HepG2 (cell line): ENCODE data around the gene SINHCAF. TPM values are rescaled to one million over a fixed set of nuclear protein-coding genes. Genes with fewer than 3 reads are reported as not detected.
"Not testable (repeated sequence)": the region's sequence is repeated elsewhere in the genome, so short reads cannot be mapped to it uniquely, and the experiment has no call there.

ENCODE experiments used
- ATAC-seq: fragments of 200-7000 bp; cut with Tn5 transposase; 3 replicates; pipeline ENCODE4 v1.9.1; 2020; ENCODE audit warnings: mild to moderate bottlenecking, moderate library complexity
- BruUV-seq: library from RNA; stranded (reverse); fragments of 400-500 nt; replicated peaks from 2 replicates; lab custom pipeline; 2021; lab: Mats Ljungman, UMichigan
- CTCF ChIA-PET: fragments of 300-600 bp; formaldehyde crosslinking; extraction: SDS; loops from one replicate; lab custom pipeline; 2021; ENCODE audit warnings: low total read pairs, inconsistent platforms, low intra/inter-chr PET ratio; lab: Yijun Ruan, JAX
- POLR2A ChIA-PET: fragments of 350-600 bp; sonication (Branson Sonifier 250); formaldehyde crosslinking; loops from one replicate; lab custom pipeline; 2020; ENCODE audit warnings: antibody characterized with exemption, inconsistent platforms; lab: Yijun Ruan, JAX
- DNase-seq: peaks from one replicate; pipeline ENCODE4 v3.0.0-alpha.2; 2015; ENCODE audit warnings: low spot score
- FAIRE-seq: peaks from 3 replicates; lab custom pipeline; 2011; peaks lifted over from hg19 to GRCh38; lab: Jason Lieb, UNC
- H2AFZ ChIP-seq: one replicate; pipeline ENCODE4 v1.6.1; 2011; ENCODE audit warnings: low read length, inconsistent platforms
- H3K27ac ChIP-seq: fragments of 300-600 bp; 3 replicates; pipeline ENCODE4 v1.8.0; 2011; ENCODE audit warnings: mixed run types, mild to moderate bottlenecking, mixed read lengths, low read length, inconsistent platforms; ENCODE audit not compliant: insufficient read depth; ENCODE audit errors: extremely low read length
- H3K27me3 ChIP-seq, 2 experiments: fragments of 200-600 bp in 1 of 2; 2 replicates in 1 of 2; 3 replicates in 1 of 2; pipeline versions ENCODE4 v1.6.0 to v1.8.0; 2011; ENCODE audit warnings: low read length in 2 of 2, mild to moderate bottlenecking in 2 of 2, moderate library complexity in 2 of 2, inconsistent platforms in 1 of 2; ENCODE audit not compliant: insufficient read depth in 2 of 2, control insufficient read depth in 1 of 2
- H3K36me3 ChIP-seq, 2 experiments: fragments of 200-600 bp in 1 of 2; replicated peaks in 1 of 2; 2 replicates in 1 of 2; 3 replicates in 1 of 2; pipeline versions ENCODE4 v1.5.1 to v1.8.0; 2011; ENCODE audit warnings: low read length in 2 of 2, inconsistent platforms in 1 of 2; ENCODE audit not compliant: insufficient read depth in 2 of 2, control insufficient read depth in 1 of 2
- H3K4me1 ChIP-seq: 2 replicates; pipeline ENCODE4 v1.5.1; 2012; ENCODE audit warnings: low read length, inconsistent platforms; ENCODE audit not compliant: insufficient read depth
- H3K4me2 ChIP-seq: 2 replicates; pipeline ENCODE4 v1.6.0; 2011; ENCODE audit warnings: low read depth, low read length, inconsistent platforms
- H3K4me3 ChIP-seq, 3 experiments: fragments of 200-600 bp in 1 of 3; sonication (generic), shearing (Covaris generic) in 1 of 3; replicated peaks in 1 of 3; 2 replicates each; pipeline ENCODE4 v1.5.1; 2011 to 2016; ENCODE audit warnings: low read length in 3 of 3, inconsistent platforms in 2 of 3, low read depth in 2 of 3, mild to moderate bottlenecking in 2 of 3, control low read depth in 1 of 3, mixed read lengths in 1 of 3; ENCODE audit not compliant: insufficient read depth in 1 of 3
- H3K79me2 ChIP-seq: one replicate; pipeline ENCODE4 v1.6.1; 2011; ENCODE audit warnings: low read length, inconsistent platforms; ENCODE audit not compliant: insufficient read depth
- H3K9ac ChIP-seq: 2 replicates; pipeline ENCODE4 v1.6.0; 2011; ENCODE audit warnings: mild to moderate bottlenecking, low read depth, low read length, inconsistent platforms; ENCODE audit not compliant: insufficient read depth
- H3K9me3 ChIP-seq: 2 replicates; pipeline ENCODE4 v1.5.1; 2012; ENCODE audit warnings: mild to moderate bottlenecking, low read length
- H4K20me1 ChIP-seq: 2 replicates; pipeline ENCODE4 v1.6.0; 2011; ENCODE audit warnings: inconsistent platforms, mild to moderate bottlenecking, low read length, moderate library complexity; ENCODE audit not compliant: insufficient read depth
- CTCF ChIP-seq: sonication (generic); formaldehyde crosslinking; IDR thresholded peaks from 2 replicates; pipeline ENCODE4 v1.5.0; 2020; ENCODE audit warnings: mild to moderate bottlenecking, missing genetic modification reagents, moderate library complexity
- FOXA3 ChIP-seq: IDR thresholded peaks from 2 replicates; pipeline ENCODE4 v1.6.1; 2016; ENCODE audit warnings: missing genetic modification reagents, missing compliant biosample characterization
- FOXC1 ChIP-seq: sonication (generic); formaldehyde crosslinking; IDR thresholded peaks from 2 replicates; pipeline ENCODE4 v1.8.0; 2022; ENCODE audit warnings: mild to moderate bottlenecking, missing genetic modification reagents, borderline replicate concordance
- HIC2 ChIP-seq: sonication (generic); formaldehyde crosslinking; IDR thresholded peaks from 2 replicates; pipeline ENCODE4 v1.9.0; 2022; ENCODE audit warnings: low read depth, missing genetic modification reagents
- HNF4A ChIP-seq: sonication (generic); formaldehyde crosslinking; IDR thresholded peaks from 2 replicates; pipeline ENCODE4 v1.4.0; 2020; ENCODE audit warnings: missing genetic modification reagents
- NFE2L1 ChIP-seq: sonication (generic); formaldehyde crosslinking; IDR thresholded peaks from 2 replicates; pipeline ENCODE4 v1.4.0; 2020; ENCODE audit warnings: missing genetic modification reagents, mild to moderate bottlenecking, borderline replicate concordance
- RAD21 ChIP-seq: fragments of 450-650 bp; formaldehyde crosslinking; IDR thresholded peaks from 2 replicates; pipeline ENCODE4 v1.5.0; 2020; ENCODE audit warnings: mild to moderate bottlenecking
- SMC3 ChIP-seq: IDR thresholded peaks from 2 replicates; pipeline ENCODE4 v1.6.1; 2011; ENCODE audit warnings: low read length, improper control_type of control experiment
- STAG1 ChIP-seq: sonication (generic); formaldehyde crosslinking; IDR thresholded peaks from 2 replicates; pipeline ENCODE4 v1.4.0; 2020; ENCODE audit warnings: missing genetic modification reagents
- XRCC5 ChIP-seq: fragments of 200-400 bp; formaldehyde crosslinking; optimal IDR thresholded peaks from 2 replicates; pipeline ENCODE3; 2017; ENCODE audit warnings: mild to moderate bottlenecking, low read length
- YY1 ChIP-seq: IDR thresholded peaks from 2 replicates; pipeline ENCODE4 v1.6.1; 2011; ENCODE audit warnings: low read length, low read depth, moderate library complexity, mild to moderate bottlenecking; ENCODE audit not compliant: insufficient read depth, insufficient replicate concordance
- ZFY ChIP-seq: sonication (generic); formaldehyde crosslinking; IDR thresholded peaks from 2 replicates; pipeline ENCODE4 v1.4.0; 2020; ENCODE audit warnings: missing genetic modification reagents
- ZNF121 ChIP-seq: sonication (generic); formaldehyde crosslinking; IDR thresholded peaks from 2 replicates; pipeline ENCODE4 v1.5.0; 2020; ENCODE audit warnings: mild to moderate bottlenecking, missing genetic modification reagents
- WGBS: methylation state at CpG from one replicate; pipeline ENCODE4 v1.1.6; 2017; ENCODE audit warnings: low lambda C conversion rate; 5-methylcytosine and 5-hydroxymethylcytosine counted together
- in situ Hi-C: cut with HindIII; loops from 2 replicates; pipeline ENCODE4 v1.10.0; 2017; ENCODE audit warnings: low pct_unique_long_range_greater_than_20kb; ENCODE audit not compliant: extremely low pct_ligation_motif_present
- intact Hi-C: fragments of 100-400 bp; cut with micrococcal nuclease; formaldehyde crosslinking; loops from one replicate; pipeline ENCODE4 v1.10.0; 2022; ENCODE audit not compliant: unreplicated experiment
- polyA plus RNA-seq, 8 experiments: library from polyadenylated mRNA; depleted of rRNA in 3 of 8; stranded (reverse) in 7 of 8; unstranded in 1 of 8; fragments of >200 nt; fragmentation: Illumina TruSeq in 4 of 8; extraction: Trizol in 4 of 8; gene quantifications; 2 replicates each; pipeline versions ENCODE4 v1.2.1 to v1.2.3, GENCODE V29; 2011 to 2016; ENCODE audit warnings: low read depth in 4 of 8, missing spikeins in 1 of 8, mixed read lengths in 1 of 8; ENCODE audit not compliant: insufficient read depth in 1 of 8
- total RNA-seq, 5 experiments: library from RNA; depleted of rRNA; stranded (reverse); fragments of >200 nt; fragmentation: Illumina TruSeq; extraction: Trizol; gene quantifications; 2 replicates each; pipeline ENCODE4 v1.2.3, GENCODE V29; 2016; ENCODE audit warnings: low read depth in 1 of 5

The SINHCAF gene
- total and polyA plus RNA-seq, 2 of the 13 experiments (the other 11 are each of a cell fraction or from before 2014, with no cell fraction given), result 54.6 to 97.8 TPM

GRCh38 chr12:31242418-31242817 lies 83.5 kb downstream of the SINHCAF start:
- H3K27ac ChIP-seq, POLR2A ChIA-PET, DNase-seq, FAIRE-seq, CTCF ChIA-PET, H3K9ac ChIP-seq, H3K36me3 ChIP-seq, H3K4me2 ChIP-seq, H4K20me1 ChIP-seq, ATAC-seq, H3K9me3 ChIP-seq, BruUV-seq, H2AFZ ChIP-seq, in situ Hi-C loops, H3K4me3 ChIP-seq, H3K79me2 ChIP-seq: not testable (repeated sequence)
- WGBS, result 79% methylated on average over 10 of the region's 10 CpGs
- intact Hi-C loops, result loop anchor here (10.0 kb wide), 1 partner anchor 258 kb away; no protein-coding TSS in a partner anchor
- Histone ChIP-seq H3K4me1 (peaks cover 13% of the 10 kb centered on the region), H3K27me3 (peaks cover 0 to 13% of the 10 kb centered on the region in 2 experiments; a peak in 2 of 5 replicates)

DNA sequence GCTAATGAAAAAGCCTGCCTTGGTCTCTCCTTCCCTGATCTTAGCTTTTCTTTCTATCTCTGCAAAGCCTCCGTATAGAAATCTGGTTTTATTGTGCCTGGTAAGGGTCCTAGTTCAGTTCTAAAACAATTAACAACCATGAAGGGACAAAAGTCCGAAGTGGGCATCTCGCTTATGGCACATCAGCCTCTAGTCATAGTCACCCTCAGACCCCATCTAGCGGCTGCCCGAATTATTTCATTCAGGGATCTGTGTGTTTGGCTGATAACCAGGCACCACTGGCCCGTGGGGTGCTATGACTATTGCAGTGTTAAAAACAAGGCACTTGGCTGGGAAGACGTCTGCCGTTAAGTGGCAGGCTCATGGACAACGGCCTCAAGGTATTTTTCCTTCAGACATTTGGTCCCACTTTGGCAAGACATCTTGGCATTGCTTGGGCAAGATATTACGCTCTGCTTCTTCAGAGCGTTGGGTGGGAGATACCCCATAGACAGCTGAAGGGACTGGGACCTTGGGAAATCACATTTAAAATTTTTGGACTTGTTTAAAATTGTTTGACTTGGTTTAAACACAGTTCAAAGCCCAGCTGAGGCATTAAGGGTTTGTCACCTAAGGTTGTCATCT lies 87.1 kb downstream of the SINHCAF start:
- CTCF ChIA-PET, result interaction anchor here (1.0 to 1.2 kb wide), 2 partner anchors 122 to 391 kb away, joined by 4 to 7 read pairs; no protein-coding TSS in a partner anchor

More for the DNA sequence above, 87.1 kb downstream of the SINHCAF start:
- H3K27me3 ChIP-seq, result peaks cover 0 to 25% of the 10 kb centered on the region in 2 experiments; a peak in 3 of 5 replicates
- no peaks in the 10 kb centered on the region for H3K9me3 ChIP-seq
- intact Hi-C loops, result loop anchor here (2.0 kb wide), 1 partner anchor 122 kb away; no protein-coding TSS in a partner anchor
- no peaks in the 10 kb centered on the region for H3K4me1 ChIP-seq
- POLR2A ChIA-PET, result no interaction called here
- peak; percentile 60 for TF ChIP-seq STAG1 (CRISPR knock-in tag)
- TF ChIP-seq FOXC1 (CRISPR knock-in tag), result no peak
- TF ChIP-seq HNF4A (CRISPR knock-in tag), result 0 out of 2 replicates have a peak, but pooled peaks have one; percentile 20
- peak; percentile 23; the same call in 1 of the 2 replicates for TF ChIP-seq HIC2 (CRISPR knock-in tag)
- TF ChIP-seq NFE2L1 (CRISPR knock-in tag), result no peak
- TF ChIP-seq YY1, result no peak
- peak; percentile 78 for TF ChIP-seq CTCF (CRISPR knock-in tag)
- no peak for TF ChIP-seq FOXA3 (CRISPR knock-in tag)
- peak; percentile 42; the same call in 1 of the 2 replicates for TF ChIP-seq RAD21 (CRISPR knock-in tag)
- TF ChIP-seq ZNF121, result peak; percentile 61; the same call in 1 of the 2 replicates
- TF ChIP-seq XRCC5, result peak; percentile 68
- TF ChIP-seq ZFY (CRISPR knock-in tag), result no peak
- TF ChIP-seq SMC3, result peak; percentile 69
- H3K9ac ChIP-seq, result no peak overlapping the region
- no peak overlapping the region for H2AFZ ChIP-seq
- no peak overlapping the region for H3K4me3 ChIP-seq
- H3K4me2 ChIP-seq, result no peak overlapping the region
- DNase-seq (peak; percentile 58), FAIRE-seq (peak; percentile 79), ATAC-seq (peak; percentile 87)
- H3K79me2 ChIP-seq, result no peaks in the 10 kb centered on the region
- in situ Hi-C loops, result loop anchor here (10.0 kb wide), 1 partner anchor 124 kb away; no protein-coding TSS in a partner anchor
- H3K27ac ChIP-seq, result no peak overlapping the region
- WGBS, result 24% methylated on average over 8 of the region's 11 CpGs
- BruUV-seq, result no TSS peak
- no peaks in the 10 kb centered on the region for H3K36me3 ChIP-seq
- no peaks in the 10 kb centered on the region for H4K20me1 ChIP-seq
